HG03066 (cell line): ENCODE measurements around the gene OSBP2.

Source experiments
- ATAC-seq: cut with Tn5 transposase; IDR thresholded peaks from one replicate; pipeline ENCODE4 v1.9.1; 2021; ENCODE audit warnings: low read depth; ENCODE audit not compliant: unreplicated experiment

Gene OSBP2

GRCh38 chr22:30829901-30830550 is 135.4 kb downstream of the OSBP2 start:
- ATAC-seq: no peak

- no peak for ATAC-seq
Observed at GRCh38 chr22:30830907-30831306, 136.2 kb downstream of the OSBP2 start.

- no peak for ATAC-seq
Observed at GRCh38 chr22:30832407-30832987, 137.8 kb downstream of the OSBP2 start.

- no peak for ATAC-seq
Observed at GRCh38 chr22:30833322-30833721, 138.6 kb downstream of the OSBP2 start.

GRCh38 chr22:30837531-30837930 is 142.9 kb downstream of the OSBP2 start:
- ATAC-seq: no peak

GRCh38 chr22:30838111-30838510 is 143.4 kb downstream of the OSBP2 start:
- ATAC-seq: no peak

- no peak for ATAC-seq
Observed at GRCh38 chr22:30841273-30841672, 146.6 kb downstream of the OSBP2 start.

- ATAC-seq: no peak
Observed at GRCh38 chr22:30843245-30843644, 148.6 kb downstream of the OSBP2 start.

- no peak for ATAC-seq
Observed at GRCh38 chr22:30847583-30847982, 152.9 kb downstream of the OSBP2 start.

- ATAC-seq: no peak
Observed at GRCh38 chr22:30855266-30855665, 160.6 kb downstream of the OSBP2 start.

- ATAC-seq: no peak
Observed at GRCh38 chr22:30855677-30856518, 161.2 kb downstream of the OSBP2 start.

- no peak for ATAC-seq
Observed at GRCh38 chr22:30856741-30857502, 162.2 kb downstream of the OSBP2 start.

- ATAC-seq: no peak
Observed at GRCh38 chr22:30857791-30858190, 163.1 kb downstream of the OSBP2 start.

- ATAC-seq: no peak
Observed at GRCh38 chr22:30858976-30859713, 164.5 kb downstream of the OSBP2 start.

GRCh38 chr22:30859714-30860095 is 165.0 kb downstream of the OSBP2 start:
- no peak for ATAC-seq

- no peak for ATAC-seq
Observed at GRCh38 chr22:30860176-30861105, 165.8 kb downstream of the OSBP2 start.

GRCh38 chr22:30861131-30861530 is 166.5 kb downstream of the OSBP2 start:
- no peak for ATAC-seq

- no peak for ATAC-seq
Observed at GRCh38 chr22:30861688-30862552, 167.2 kb downstream of the OSBP2 start.
